ENCODE results near the gene OSGIN1. TPM values are rescaled to one million over a fixed set of nuclear protein-coding genes. Genes with fewer than 3 reads are reported as not detected.

OSGIN1 gene
- total RNA-seq, 1 donor from 2014 or later = 2.4 TPM

DNA sequence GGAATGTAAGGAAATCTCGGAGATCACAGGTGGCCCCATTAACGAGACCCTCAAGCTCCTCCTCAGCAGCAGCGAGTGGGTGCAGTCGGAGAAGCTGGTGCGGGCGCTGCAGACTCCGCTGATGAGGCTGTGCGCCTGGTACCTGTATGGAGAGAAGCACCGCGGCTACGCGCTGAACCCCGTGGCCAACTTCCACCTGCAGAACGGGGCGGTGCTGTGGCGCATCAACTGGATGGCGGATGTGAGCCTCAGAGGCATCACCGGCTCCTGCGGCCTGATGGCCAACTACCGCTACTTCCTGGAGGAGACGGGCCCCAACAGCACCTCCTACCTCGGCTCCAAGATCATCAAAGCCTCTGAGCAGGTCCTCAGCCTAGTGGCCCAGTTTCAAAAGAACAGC lies 38.0 kb upstream of the OSGIN1 start:
- Mint-ChIP-seq H3K27me3 (ENCODE audit: low read depth) (no peaks in the 10 kb centered on the region), H3K36me3 (ENCODE audit: low read depth) (peaks cover 54% of the 10 kb centered on the region), H3K27ac (ENCODE audit: unreplicated experiment) (no peak overlapping the region), H3K4me3 (no peak overlapping the region), H3K9me3 (peaks cover 5% of the 10 kb centered on the region), H3K4me1 (no peaks in the 10 kb centered on the region)
- no peak for DNase-seq (ENCODE audit: low read depth, low spot score)
- TF ChIP-seq, protein P1, sequence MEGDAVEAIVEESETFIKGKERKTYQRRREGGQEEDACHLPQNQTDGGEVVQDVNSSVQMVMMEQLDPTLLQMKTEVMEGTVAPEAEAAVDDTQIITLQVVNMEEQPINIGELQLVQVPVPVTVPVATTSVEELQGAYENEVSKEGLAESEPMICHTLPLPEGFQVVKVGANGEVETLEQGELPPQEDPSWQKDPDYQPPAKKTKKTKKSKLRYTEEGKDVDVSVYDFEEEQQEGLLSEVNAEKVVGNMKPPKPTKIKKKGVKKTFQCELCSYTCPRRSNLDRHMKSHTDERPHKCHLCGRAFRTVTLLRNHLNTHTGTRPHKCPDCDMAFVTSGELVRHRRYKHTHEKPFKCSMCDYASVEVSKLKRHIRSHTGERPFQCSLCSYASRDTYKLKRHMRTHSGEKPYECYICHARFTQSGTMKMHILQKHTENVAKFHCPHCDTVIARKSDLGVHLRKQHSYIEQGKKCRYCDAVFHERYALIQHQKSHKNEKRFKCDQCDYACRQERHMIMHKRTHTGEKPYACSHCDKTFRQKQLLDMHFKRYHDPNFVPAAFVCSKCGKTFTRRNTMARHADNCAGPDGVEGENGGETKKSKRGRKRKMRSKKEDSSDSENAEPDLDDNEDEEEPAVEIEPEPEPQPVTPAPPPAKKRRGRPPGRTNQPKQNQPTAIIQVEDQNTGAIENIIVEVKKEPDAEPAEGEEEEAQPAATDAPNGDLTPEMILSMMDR (conservative IDR thresholded peaks at IDR 0.05) = no peak

DNA sequence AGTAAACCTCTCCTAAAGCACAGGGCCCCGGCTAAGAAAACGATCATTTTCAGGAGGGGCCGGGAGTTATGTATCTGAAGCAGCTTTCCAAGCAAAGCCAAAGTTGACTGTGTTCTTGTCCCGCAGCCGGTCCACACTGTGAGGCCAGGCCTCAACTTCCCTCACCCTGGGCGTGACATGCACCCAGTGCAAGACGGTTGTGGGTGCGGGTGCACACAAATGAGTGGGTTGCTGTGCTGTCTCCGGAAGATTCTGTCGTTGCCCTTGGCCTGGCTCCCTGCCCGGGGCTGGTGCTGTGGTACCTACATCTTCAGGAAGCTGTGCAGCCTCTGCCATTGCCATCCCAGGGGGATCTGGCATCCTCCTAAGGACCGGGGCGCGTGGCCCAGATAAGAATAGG lies 37.5 kb upstream of the OSGIN1 start:
- Mint-ChIP-seq H3K27me3 (ENCODE audit: low read depth) (no peaks in the 10 kb centered on the region), H3K4me3 (no peak overlapping the region), H3K27ac (ENCODE audit: unreplicated experiment) (no peak overlapping the region), H3K9me3 (peaks cover 5% of the 10 kb centered on the region), H3K4me1 (no peaks in the 10 kb centered on the region), H3K36me3 (ENCODE audit: low read depth) (peaks cover 55% of the 10 kb centered on the region)
- TF ChIP-seq, protein P1 (conservative IDR thresholded peaks at IDR 0.05) = no peak
- no peak for DNase-seq (ENCODE audit: low read depth, low spot score)

DNA sequence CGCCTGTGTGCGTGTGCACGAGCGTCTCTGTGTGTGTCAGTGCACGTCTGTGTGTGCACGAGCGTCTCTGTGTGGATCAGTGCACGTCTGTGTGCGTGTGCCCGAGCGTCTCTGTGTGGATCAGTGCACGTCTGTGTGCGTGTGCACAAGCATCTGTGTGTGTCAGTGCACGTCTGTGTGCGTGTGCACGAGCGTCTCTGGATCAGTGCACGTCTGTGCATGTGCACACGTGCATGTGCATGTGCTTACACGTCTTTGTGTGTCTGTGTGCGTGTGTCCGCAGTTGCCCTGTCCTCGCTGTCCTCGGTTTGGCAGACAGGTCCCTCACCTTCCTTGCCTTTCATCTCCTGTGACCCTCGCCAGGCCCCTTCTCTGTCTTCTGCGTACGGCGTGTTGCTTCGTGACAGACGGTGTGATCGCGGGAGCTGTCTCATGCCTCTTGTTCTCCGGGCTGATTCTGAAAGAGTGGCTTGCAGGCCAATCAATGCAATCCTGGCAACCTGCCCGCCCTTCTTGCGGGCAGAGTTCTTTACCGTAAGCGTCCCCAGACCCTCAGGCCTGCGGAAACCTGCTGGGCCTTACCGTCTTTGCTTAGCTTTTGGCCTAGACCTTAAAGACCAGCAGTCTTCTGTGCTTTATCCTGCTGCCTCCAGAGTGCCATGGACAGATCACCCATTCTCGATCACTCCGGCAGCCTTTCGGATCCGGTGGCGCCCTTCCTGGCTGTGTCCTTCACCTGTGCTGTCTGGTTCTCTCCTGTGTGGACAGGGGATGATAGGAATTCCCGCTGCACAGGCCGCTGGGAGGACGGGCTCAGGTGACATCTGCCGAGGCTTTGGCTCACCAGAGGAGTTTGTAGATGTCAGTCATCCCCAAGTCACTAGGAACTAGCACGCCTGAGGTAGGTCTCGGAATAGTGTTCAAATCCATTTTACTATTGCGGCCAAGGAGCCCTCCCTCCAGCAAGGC lies 35.6 kb upstream of the OSGIN1 start:
- Mint-ChIP-seq H3K9me3 (peaks cover 5% of the 10 kb centered on the region), H3K27ac (ENCODE audit: unreplicated experiment) (peak overlapping the region; percentile 19), H3K27me3 (ENCODE audit: low read depth) (no peaks in the 10 kb centered on the region), H3K4me3 (no peak overlapping the region), H3K36me3 (ENCODE audit: low read depth) (peaks cover 59% of the 10 kb centered on the region), H3K4me1 (peaks cover under 1% of the 10 kb centered on the region)
- TF ChIP-seq, protein P1 (conservative IDR thresholded peaks at IDR 0.05) = no peak
- DNase-seq (ENCODE audit: low read depth, low spot score) = no peak

DNA sequence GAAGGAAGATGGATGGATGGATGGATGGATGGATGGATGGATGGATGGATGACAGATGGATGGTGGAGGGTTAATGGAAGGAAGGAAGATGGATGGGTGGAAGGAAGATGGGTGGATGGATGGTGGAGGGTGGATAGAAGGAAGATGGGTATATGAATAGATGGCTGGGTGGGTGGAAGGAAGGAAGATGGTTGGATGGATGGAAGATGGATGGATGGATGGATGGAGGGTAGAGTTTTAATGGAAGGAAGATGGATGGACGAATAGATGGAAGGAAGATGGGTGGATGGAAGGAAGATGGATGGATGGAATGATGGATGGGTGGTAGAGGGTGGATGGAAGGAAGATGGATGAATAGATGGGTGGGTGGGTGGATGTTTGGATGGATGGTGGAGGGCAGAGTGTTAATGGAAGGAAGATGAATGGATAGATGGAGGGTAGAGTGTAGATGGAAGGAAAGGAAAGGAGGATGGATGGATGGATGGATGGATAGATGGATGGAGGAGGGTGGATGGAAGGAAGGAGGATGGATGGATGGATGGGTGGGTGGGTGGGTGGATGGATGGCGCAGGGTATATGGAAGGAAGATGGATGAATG lies 32.0 kb upstream of the OSGIN1 start:
- Mint-ChIP-seq H3K4me1 (peaks cover 13% of the 10 kb centered on the region), H3K9me3 (peaks cover 4% of the 10 kb centered on the region), H3K4me3 (no peak overlapping the region), H3K27me3 (ENCODE audit: low read depth) (no peaks in the 10 kb centered on the region), H3K36me3 (ENCODE audit: low read depth) (peaks cover 49% of the 10 kb centered on the region), H3K27ac (ENCODE audit: unreplicated experiment) (no peak overlapping the region)
- DNase-seq (ENCODE audit: low read depth, low spot score) = no peak
- TF ChIP-seq, protein P1 (conservative IDR thresholded peaks at IDR 0.05) = no peak

DNA sequence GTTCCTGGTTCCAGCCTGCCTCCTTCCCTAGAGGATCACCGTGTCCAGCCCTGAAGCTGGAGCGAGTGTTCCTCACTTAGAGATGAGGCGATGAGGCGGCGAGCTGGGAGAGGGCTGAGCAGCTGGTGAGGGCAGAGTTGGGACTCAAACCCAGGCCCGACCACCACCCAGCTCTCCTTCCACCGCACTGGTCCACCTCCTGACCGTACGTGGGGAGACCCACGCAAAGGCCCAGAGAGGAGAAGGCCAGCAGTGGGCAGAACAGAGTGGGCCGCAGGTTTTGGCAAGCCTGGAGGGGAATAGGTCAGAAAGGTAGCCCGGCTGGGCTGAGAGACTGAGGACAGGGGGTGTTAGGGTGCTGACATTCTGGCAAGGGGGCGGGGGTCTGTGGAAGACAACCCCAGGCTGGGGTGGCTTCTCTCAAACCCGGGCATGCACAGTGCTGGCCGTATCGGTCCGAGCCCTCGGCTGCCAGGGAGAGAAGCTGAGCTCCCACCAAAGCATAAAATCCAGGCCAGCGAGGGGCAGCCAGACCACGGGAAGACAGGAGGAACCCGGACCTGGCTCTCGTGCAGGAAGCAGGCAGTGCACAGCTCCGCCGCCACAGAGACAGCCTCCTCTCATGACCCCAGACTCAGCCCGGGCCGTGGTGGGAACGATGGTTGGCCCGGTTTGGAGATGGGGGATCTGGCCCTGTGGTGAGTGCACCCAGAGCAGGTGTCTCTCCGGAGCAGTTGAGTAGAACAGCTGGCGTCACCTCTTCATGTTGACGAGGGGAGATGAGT lies 29.3 kb upstream of the OSGIN1 start:
- Mint-ChIP-seq H3K9me3 (no peaks in the 10 kb centered on the region), H3K36me3 (ENCODE audit: low read depth) (peaks cover 23% of the 10 kb centered on the region)
- TF ChIP-seq, protein P1 (conservative IDR thresholded peaks at IDR 0.05) = no peak

More for the DNA sequence above, 29.3 kb upstream of the OSGIN1 start:
- Mint-ChIP-seq H3K4me3 (no peak overlapping the region), H3K27ac (ENCODE audit: unreplicated experiment) (no peak overlapping the region), H3K27me3 (ENCODE audit: low read depth) (no peaks in the 10 kb centered on the region), H3K4me1 (peaks cover 22% of the 10 kb centered on the region)
- no peak for DNase-seq (ENCODE audit: low read depth, low spot score)
